Ascending aorta (tissue), 2 donors: ENCODE results near the gene CHD6. TPM values are rescaled to one million over a fixed set of nuclear protein-coding genes. Genes with fewer than 3 reads are reported as not detected.

ENCODE experiments used
- DNase-seq, 2 donors: peaks; one replicate each; pipeline ENCODE4 v3.0.0-alpha.2; 2019; ENCODE audit warnings: low spot score in 2 of 2
- H3K27ac ChIP-seq, 2 donors: fragments of 200-600 bp; sonication (generic); one replicate each; pipeline ENCODE4 v1.5.1; 2016 to 2017; ENCODE audit warnings: mild to moderate bottlenecking in 1 of 2
- H3K27me3 ChIP-seq: fragments of 200-600 bp; sonication (generic); one replicate; pipeline ENCODE4 v1.5.1; 2017
- H3K36me3 ChIP-seq, 2 donors: fragments of 200-600 bp; sonication (generic); one replicate each; pipeline ENCODE4 v1.5.1; 2016
- H3K4me1 ChIP-seq, 2 donors: fragments of 200-600 bp; sonication (generic); one replicate each; pipeline ENCODE4 v1.5.1; 2016 to 2017; ENCODE audit warnings: mild to moderate bottlenecking in 1 of 2
- H3K4me3 ChIP-seq, 2 donors: fragments of 200-600 bp; sonication (generic); one replicate each; pipeline ENCODE4 v1.5.1; 2016 to 2017; ENCODE audit warnings: mild to moderate bottlenecking in 1 of 2
- H3K9me3 ChIP-seq, 2 donors: fragments of 200-600 bp; sonication (generic); one replicate each; pipeline ENCODE4 v1.5.1; 2016
- CTCF ChIP-seq, 3 experiments: fragments of 200-600 bp in 2 of 3; fragments of 450-650 bp in 1 of 3; sonication (generic) in 2 of 3; IDR thresholded peaks; one replicate each; pipeline ENCODE4 v1.5.1; 2016 to 2019; ENCODE audit warnings: antibody characterized with exemption in 3 of 3, mild to moderate bottlenecking in 1 of 3, moderate library complexity in 1 of 3
- intact Hi-C: fragments of 100-400 bp; cut with DNase I; formaldehyde crosslinking; loops from one replicate; pipeline ENCODE4 v1.15.1; 2023
- total RNA-seq: library from RNA; depleted of rRNA; stranded (reverse); fragments of >200 nt; gene quantifications from one replicate; pipeline ENCODE4 v1.1.0, GENCODE V29; 2016

Gene CHD6
- total RNA-seq, 1 donor from 2014 or later = 42.9 TPM

GRCh38 chr20:41353530-41353929, 264.6 kb downstream of the CHD6 start:
- Histone ChIP-seq H3K27ac (no peak overlapping the region), H3K4me1 (no peaks in the 10 kb centered on the region), H3K36me3 (peaks cover 12 to 56% of the 10 kb centered on the region in 2 donors), H3K9me3 (no peaks in the 10 kb centered on the region), H3K4me3 (no peak overlapping the region), H3K27me3 (no peaks in the 10 kb centered on the region)
- DNase-seq = no peak
- TF ChIP-seq CTCF (IDR thresholded peaks at IDR 0.05) = no peak
- intact Hi-C loops = loop anchor here (5.0 kb wide), 1 partner anchor 44 kb away; no protein-coding TSS in a partner anchor

GRCh38 chr20:41352666-41353065, 265.5 kb downstream of the CHD6 start:
- no peaks in the 10 kb centered on the region for H3K4me1 ChIP-seq
- no peaks in the 10 kb centered on the region for H3K9me3 ChIP-seq
- no peak for TF ChIP-seq CTCF (IDR thresholded peaks at IDR 0.05)
- intact Hi-C loops = loop anchor here (5.0 kb wide), 1 partner anchor 45 kb away; no protein-coding TSS in a partner anchor
- DNase-seq = no peak
- no peaks in the 10 kb centered on the region for H3K27me3 ChIP-seq
- no peak overlapping the region for H3K27ac ChIP-seq
- peaks cover 4 to 52% of the 10 kb centered on the region in 2 donors for H3K36me3 ChIP-seq
- H3K4me3 ChIP-seq = no peak overlapping the region

GRCh38 chr20:41352106-41352505, 266.1 kb downstream of the CHD6 start:
- H3K4me1 ChIP-seq = no peaks in the 10 kb centered on the region
- H3K27me3 ChIP-seq = no peaks in the 10 kb centered on the region
- H3K9me3 ChIP-seq = no peaks in the 10 kb centered on the region
- no peak for TF ChIP-seq CTCF (IDR thresholded peaks at IDR 0.05)
- no peak for DNase-seq
- no peak overlapping the region for H3K4me3 ChIP-seq
- no peak overlapping the region for H3K27ac ChIP-seq
- intact Hi-C loops = loop anchor here (5.0 kb wide), 1 partner anchor 45 kb away; no protein-coding TSS in a partner anchor
- H3K36me3 ChIP-seq = peaks cover 4 to 52% of the 10 kb centered on the region in 2 donors
